Natural killer cell (primary cell): ENCODE results near the gene AKAP9. TPM values are rescaled to one million over a fixed set of nuclear protein-coding genes. Genes with fewer than 3 reads are reported as not detected.

ENCODE experiments used
- ATAC-seq, 3 donors: fragments of 150-1000 bp in 2 of 3; fragments of 200-7000 bp in 1 of 3; cut with Tn5 transposase; 1 replicate in 1 of 3; 2 replicates in 2 of 3; pipeline ENCODE4 v1.10.0; 2021; ENCODE audit warnings: mild to moderate bottlenecking in 2 of 3, moderate library complexity in 2 of 3
- DNase-seq, 2 donors: peaks; one replicate each; pipeline versions ENCODE4 v3.0.0 to v3.0.0-alpha.2; 2013 to 2021; ENCODE audit warnings: mixed read lengths in 1 of 2
- H3K27ac ChIP-seq: one replicate; pipeline ENCODE4 v1.5.1; 2013; ENCODE audit warnings: mild to moderate bottlenecking, low read length
- H3K27me3 ChIP-seq: one replicate; pipeline ENCODE4 v1.6.1; 2013; ENCODE audit warnings: low read length; ENCODE audit not compliant: control insufficient read depth, insufficient read depth
- H3K36me3 ChIP-seq: one replicate; pipeline ENCODE4 v1.6.1; 2013; ENCODE audit warnings: low read length; ENCODE audit not compliant: control insufficient read depth, insufficient read depth
- H3K4me1 ChIP-seq: one replicate; pipeline ENCODE4 v1.6.1; 2013; ENCODE audit warnings: low read length; ENCODE audit not compliant: control insufficient read depth, insufficient read depth
- H3K4me3 ChIP-seq: one replicate; pipeline ENCODE4 v1.5.1; 2013; ENCODE audit warnings: low read length
- H3K9me3 ChIP-seq: one replicate; pipeline ENCODE4 v1.6.1; 2013; ENCODE audit warnings: low read length; ENCODE audit not compliant: control insufficient read depth, insufficient read depth
- H3K27ac Mint-ChIP-seq, 2 donors: one replicate each; pipeline ENCODE4 v1.8.0; 2022; ENCODE audit warnings: mild to moderate bottlenecking in 2 of 2, mixed read lengths in 2 of 2, moderate library complexity in 1 of 2
- H3K27me3 Mint-ChIP-seq, 2 donors: one replicate each; pipeline ENCODE4 v1.8.0; 2022; ENCODE audit warnings: low read depth in 2 of 2, mixed read lengths in 2 of 2
- H3K36me3 Mint-ChIP-seq: one replicate; pipeline ENCODE4 v1.8.0; 2022; ENCODE audit warnings: mixed read lengths
- H3K4me1 Mint-ChIP-seq, 2 donors: one replicate each; pipeline ENCODE4 v1.8.0; 2022; ENCODE audit warnings: mixed read lengths in 2 of 2
- H3K4me3 Mint-ChIP-seq: one replicate; pipeline ENCODE4 v1.8.0; 2022; ENCODE audit warnings: mild to moderate bottlenecking, moderate library complexity, mixed read lengths
- H3K9me3 Mint-ChIP-seq, 2 donors: one replicate each; pipeline ENCODE4 v1.8.0; 2022; ENCODE audit warnings: mixed read lengths in 2 of 2
- CTCF ChIP-seq: fragments of 200-600 bp; IDR thresholded peaks from one replicate; pipeline ENCODE4 v1.8.0; 2022; ENCODE audit warnings: antibody characterized with exemption
- WGBS: methylation state at CpG from one replicate; pipeline ENCODE4 v1.1.7; 2013; ENCODE audit warnings: missing lambda C conversion rate; ENCODE audit not compliant: insufficient coverage; 5-methylcytosine and 5-hydroxymethylcytosine counted together
- intact Hi-C: fragments of 100-400 bp; cut with micrococcal nuclease; formaldehyde crosslinking; loops from one replicate; pipeline ENCODE4 v1.14.2; 2022
- total RNA-seq, 4 donors: library from RNA; stranded (reverse); fragments of 120-200 nt in 1 of 4; gene quantifications; one replicate each; pipeline versions ENCODE4 v1.2.3 to v1.2.4, GENCODE V29; 2013 to 2022

Gene AKAP9
- total RNA-seq, 3 donors from 2014 or later (not counting 1 experiment from before 2014, with no cell fraction given) = 78.8 to 93.0 (median 81.9) TPM

- no peaks in the 10 kb centered on the region for H3K27me3 Mint-ChIP-seq
- no peaks in the 10 kb centered on the region for H3K27me3 ChIP-seq
- H3K4me1 ChIP-seq = no peaks in the 10 kb centered on the region
- no peaks in the 10 kb centered on the region for H3K4me1 Mint-ChIP-seq
- peaks cover 21% of the 10 kb centered on the region for H3K36me3 Mint-ChIP-seq
- no peak overlapping the region for H3K27ac Mint-ChIP-seq
- no peak overlapping the region for H3K27ac ChIP-seq
- no peak overlapping the region for H3K4me3 ChIP-seq
- intact Hi-C loops = no loop called here
- TF ChIP-seq CTCF = no peak
- no peaks in the 10 kb centered on the region for H3K9me3 ChIP-seq
- no peaks in the 10 kb centered on the region for H3K9me3 Mint-ChIP-seq
- H3K36me3 ChIP-seq = peaks cover 39% of the 10 kb centered on the region
- ATAC-seq = no peak
- no peak for DNase-seq
- H3K4me3 Mint-ChIP-seq = no peak overlapping the region
- 93% methylated on average over 6 of the region's 8 CpGs for WGBS
Measured at GRCh38 chr7:92108821-92109220, 168.2 kb downstream of the AKAP9 start.

- no peak overlapping the region for H3K27ac ChIP-seq
- Mint-ChIP-seq H3K4me3 (no peak overlapping the region), H3K9me3 (no peaks in the 10 kb centered on the region), H3K27me3 (no peaks in the 10 kb centered on the region), H3K27ac (no peak overlapping the region), H3K36me3 (peaks cover 39% of the 10 kb centered on the region), H3K4me1 (peaks cover 0 to 9% of the 10 kb centered on the region in 2 donors)
- H3K4me3 ChIP-seq = no peak overlapping the region
- no peak for TF ChIP-seq CTCF
- no peaks in the 10 kb centered on the region for H3K27me3 ChIP-seq
- no peaks in the 10 kb centered on the region for H3K9me3 ChIP-seq
- 100% methylated on average over 2 of the region's 2 CpGs for WGBS
- no peaks in the 10 kb centered on the region for H3K4me1 ChIP-seq
- peaks cover 42% of the 10 kb centered on the region for H3K36me3 ChIP-seq
- intact Hi-C loops = no loop called here
- no peak for ATAC-seq
- DNase-seq = no peak
Measured at GRCh38 chr7:92110857-92111256, 170.2 kb downstream of the AKAP9 start.

GRCh38 chr7:92115821-92116220 lies 175.2 kb downstream of the AKAP9 start:
- no peak overlapping the region for H3K27ac ChIP-seq
- 97% methylated on average over 5 of the region's 5 CpGs for WGBS
- H3K27me3 ChIP-seq = no peaks in the 10 kb centered on the region
- intact Hi-C loops = no loop called here
- H3K27me3 Mint-ChIP-seq = no peaks in the 10 kb centered on the region
- ATAC-seq = no peak
- H3K4me3 ChIP-seq = no peak overlapping the region
- H3K4me3 Mint-ChIP-seq = no peak overlapping the region
- no peak for TF ChIP-seq CTCF
- peaks cover 25% of the 10 kb centered on the region for H3K36me3 ChIP-seq
- H3K4me1 Mint-ChIP-seq = peaks cover 0 to 27% of the 10 kb centered on the region in 2 donors
- DNase-seq = no peak
- no peaks in the 10 kb centered on the region for H3K9me3 ChIP-seq
- no peaks in the 10 kb centered on the region for H3K9me3 Mint-ChIP-seq
- H3K27ac Mint-ChIP-seq = no peak overlapping the region
- no peaks in the 10 kb centered on the region for H3K4me1 ChIP-seq
- H3K36me3 Mint-ChIP-seq = peaks cover 37% of the 10 kb centered on the region

- Mint-ChIP-seq H3K4me1 (peaks cover 0 to 28% of the 10 kb centered on the region in 2 donors), H3K27ac (no peak overlapping the region), H3K9me3 (no peaks in the 10 kb centered on the region), H3K4me3 (no peak overlapping the region), H3K27me3 (no peaks in the 10 kb centered on the region), H3K36me3 (peaks cover 42% of the 10 kb centered on the region)
- H3K4me1 ChIP-seq = no peaks in the 10 kb centered on the region
- peaks cover 18% of the 10 kb centered on the region for H3K36me3 ChIP-seq
- no peak for TF ChIP-seq CTCF
- H3K4me3 ChIP-seq = no peak overlapping the region
- H3K27ac ChIP-seq = no peak overlapping the region
- DNase-seq = no peak
- intact Hi-C loops = no loop called here
- WGBS = no CpG with 5 or more reads among the region's 3 CpGs
- H3K9me3 ChIP-seq = no peaks in the 10 kb centered on the region
- no peak for ATAC-seq
- H3K27me3 ChIP-seq = no peaks in the 10 kb centered on the region
Measured at GRCh38 chr7:92116949-92117348, 176.3 kb downstream of the AKAP9 start.
